GM18951 (cell line): ENCODE results near the gene BLTP2.
"Not testable (repeated sequence)": the region's sequence is repeated elsewhere in the genome, so short reads cannot be mapped to it uniquely, and the experiment has no call there.

Experiments used
- POLR2A ChIP-seq: IDR thresholded peaks from 4 replicates; pipeline ENCODE4 v1.6.1; 2011; ENCODE audit warnings: mild to moderate bottlenecking; ENCODE audit not compliant: insufficient read length, insufficient read depth; ENCODE audit errors: extremely low read depth
- in situ Hi-C: fragments of 300-500 bp; cut with MboI; formaldehyde crosslinking; loops from one replicate; pipeline ENCODE4 v1.12.0; 2022; ENCODE audit warnings: low sequenced_read_pairs, mixed read lengths, inconsistent platforms; ENCODE audit not compliant: unreplicated experiment

BLTP2 gene

DNA sequence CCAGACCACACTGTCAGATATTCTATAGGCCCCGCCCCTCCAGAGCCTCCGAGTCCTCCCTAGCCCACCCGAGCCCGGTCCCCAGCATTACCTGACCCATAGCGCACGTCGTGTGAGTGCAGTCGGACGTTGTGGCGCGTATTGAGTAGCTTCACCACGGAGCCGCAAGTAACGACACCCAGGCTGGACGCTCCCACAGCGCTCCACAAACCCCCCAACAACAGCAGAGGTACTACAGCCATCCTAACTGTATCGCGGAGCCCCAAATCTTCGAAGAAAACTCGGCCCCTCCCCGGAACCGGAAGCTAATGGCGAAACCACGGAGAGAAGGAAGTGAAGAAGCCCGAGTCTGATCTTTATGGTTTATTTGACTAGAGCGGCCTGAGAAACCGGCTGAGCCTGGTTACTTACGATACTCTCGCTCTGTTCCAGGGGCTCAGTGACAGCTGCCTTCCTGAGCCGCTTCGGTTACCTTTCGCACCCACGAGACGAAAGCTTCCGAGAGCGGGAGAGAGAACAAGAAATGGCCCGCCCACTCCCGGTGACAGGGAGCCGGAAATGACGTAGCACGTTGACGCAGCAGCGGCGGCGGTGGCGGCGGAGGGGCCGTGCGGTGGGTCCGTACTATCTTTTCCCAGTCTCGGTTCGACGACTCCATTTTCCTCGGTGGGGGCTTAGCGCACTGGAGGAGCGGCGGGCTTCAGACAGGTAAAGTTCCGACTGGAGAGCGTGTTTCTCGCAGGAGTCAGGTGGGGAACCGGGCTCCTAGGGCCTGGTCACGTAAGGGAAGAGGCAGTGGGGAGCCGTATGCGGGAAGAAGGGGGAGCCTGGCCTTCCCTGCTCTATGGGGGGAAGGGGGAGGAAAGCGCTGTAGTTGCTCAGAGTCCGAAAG, 16.9 kb upstream of the BLTP2 start, which contains the start of the genes SDF2 and SUPT6H:
Gene SDF2, minus strand, starts transcription at position 272 of the 892 bp plus-strand sequence. Its CDS starts 30 bp downstream, at position 242.
Gene SUPT6H, plus strand, starts transcription at position 571 of the 892 bp plus-strand sequence. CDS start 11,197 bp downstream, outside the sequence.
- in situ Hi-C loops = no loop called here
- TF ChIP-seq POLR2A = peak; percentile 88

DNA sequence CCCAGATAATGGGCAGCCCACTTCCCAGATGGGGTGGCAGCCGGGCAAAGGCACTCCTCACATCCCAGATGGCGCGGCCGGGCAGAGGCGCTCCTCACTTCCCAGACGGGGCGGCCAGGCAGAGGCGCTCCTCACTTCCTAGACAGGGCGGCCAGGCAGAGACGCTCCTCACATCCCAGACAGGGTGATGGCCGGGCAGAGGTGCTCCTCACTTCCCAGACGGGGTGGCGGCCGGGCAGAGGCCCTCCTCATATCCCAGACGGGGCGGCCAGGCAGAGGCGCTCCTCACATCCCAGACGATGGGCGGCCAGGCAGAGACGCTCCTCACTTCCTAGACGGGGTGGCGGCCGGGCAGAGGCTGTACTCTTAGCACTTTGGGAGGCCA, 14.5 kb upstream of the BLTP2 start:
- in situ Hi-C loops = not testable (repeated sequence)

DNA sequence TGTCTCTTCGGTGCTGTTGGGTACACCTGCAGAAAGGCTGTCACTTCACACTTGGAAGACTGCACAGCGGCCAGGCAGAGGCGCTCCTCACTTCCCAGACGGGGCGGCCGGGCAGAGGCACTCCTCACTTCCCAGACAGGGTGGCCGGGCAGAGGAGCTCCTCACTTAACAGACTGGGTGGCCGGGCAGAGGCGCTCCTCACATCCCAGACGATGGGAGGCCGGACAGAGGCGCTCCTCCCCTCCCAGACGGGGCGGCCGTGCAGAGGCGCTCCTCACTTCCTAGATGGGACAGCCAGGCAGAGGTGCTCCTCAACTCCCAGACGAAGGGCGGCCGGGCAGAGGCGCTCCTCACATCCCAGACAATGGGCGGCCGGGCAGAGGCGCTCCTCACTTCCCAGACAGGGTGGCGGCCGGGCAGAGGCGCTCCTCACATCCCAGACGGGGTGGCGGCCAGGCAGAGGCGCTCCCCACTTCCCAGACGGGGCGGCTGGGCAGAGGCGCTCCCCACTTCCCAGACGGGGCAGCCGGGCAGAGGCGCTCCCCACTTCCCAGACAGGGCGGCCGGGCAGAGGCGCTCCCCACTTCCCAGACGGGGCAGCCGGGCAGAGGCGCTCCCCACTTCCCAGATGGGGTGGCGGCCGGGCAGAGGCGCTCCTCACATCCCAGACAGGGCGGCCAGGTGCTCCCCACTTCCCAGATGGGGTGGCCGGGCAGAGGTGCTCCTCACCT, 14.0 kb upstream of the BLTP2 start:
- in situ Hi-C loops = not testable (repeated sequence)

DNA sequence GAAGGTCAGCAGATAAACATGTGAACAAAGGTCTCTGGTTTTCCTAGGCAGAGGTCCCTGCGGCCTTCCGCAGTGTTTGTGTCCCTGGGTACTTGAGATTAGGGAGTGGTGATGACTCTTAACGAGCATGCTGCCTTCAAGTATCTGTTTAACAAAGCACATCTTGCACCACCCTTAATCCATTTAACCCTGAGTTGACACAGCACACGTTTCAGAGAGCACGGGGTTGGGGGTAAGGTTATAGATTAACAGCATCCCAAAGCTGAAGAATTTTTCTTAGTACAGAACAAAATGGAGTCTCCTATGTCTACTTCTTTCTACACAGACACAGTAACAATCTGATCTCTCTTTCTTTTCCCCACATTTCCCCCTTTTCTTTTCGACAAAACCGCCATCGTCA, 13.4 kb upstream of the BLTP2 start:
- in situ Hi-C loops = not testable (repeated sequence)

DNA sequence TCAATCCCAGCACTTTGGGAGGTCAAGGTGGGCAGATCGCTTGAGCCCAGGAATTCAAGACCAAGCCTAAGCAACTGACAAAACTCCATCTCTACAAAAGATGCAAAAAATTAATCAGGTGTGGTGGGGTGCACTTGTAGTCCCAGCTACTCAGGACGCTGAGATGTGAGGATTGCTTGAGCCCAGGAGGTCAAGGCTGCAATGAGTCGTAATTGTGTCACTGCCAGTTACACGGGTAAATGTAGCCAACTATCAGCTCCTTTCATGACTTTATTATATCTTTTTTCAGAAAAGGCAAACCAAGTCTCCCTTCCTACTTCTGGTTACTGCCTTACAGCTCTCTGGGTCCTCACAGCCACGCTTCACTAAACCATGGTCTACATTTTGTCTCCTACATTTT, 12.8 kb upstream of the BLTP2 start:
- no peak for TF ChIP-seq POLR2A
- in situ Hi-C loops = no loop called here

DNA sequence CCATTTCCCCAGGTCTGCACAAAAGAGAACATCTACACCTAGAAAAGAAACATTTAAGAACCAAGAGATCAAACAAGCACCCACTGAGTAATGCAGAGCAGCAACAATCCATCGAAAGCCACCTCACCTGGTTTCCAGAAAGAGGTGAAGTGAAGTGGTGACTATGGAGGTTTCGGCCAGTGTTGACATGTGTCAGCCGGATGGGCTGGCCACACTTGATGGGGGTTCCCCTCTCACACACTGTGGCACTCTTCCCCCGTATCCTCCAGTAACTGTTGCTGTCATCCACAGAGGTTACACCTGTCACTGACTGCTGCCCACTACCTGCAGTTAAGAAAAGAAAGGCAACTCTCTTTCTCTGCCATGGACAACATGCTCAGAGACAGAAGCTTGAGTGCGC, 10.2 kb upstream of the BLTP2 start:
- no peak for TF ChIP-seq POLR2A
- in situ Hi-C loops = no loop called here

DNA sequence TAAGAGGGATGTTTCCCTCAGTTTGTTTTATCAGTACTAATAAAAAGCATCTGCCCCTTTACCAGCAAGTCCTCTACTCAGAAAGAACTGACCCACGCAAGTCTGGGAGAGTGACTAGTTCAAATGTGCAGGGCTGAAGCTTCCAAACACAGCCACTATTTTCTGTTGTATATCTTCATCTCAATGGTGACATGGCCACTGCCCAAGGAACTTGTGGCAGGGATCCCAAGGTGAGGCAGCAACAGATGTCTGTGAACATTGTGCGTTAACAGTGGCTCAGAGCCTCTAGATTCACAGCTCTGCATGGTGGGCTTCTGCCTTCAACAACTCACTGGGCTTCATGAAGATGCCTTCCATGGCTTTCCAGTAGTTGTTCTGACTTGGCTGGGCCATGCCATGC, 3.7 kb upstream of the BLTP2 start:
- in situ Hi-C loops = no loop called here
- TF ChIP-seq POLR2A = no peak

DNA sequence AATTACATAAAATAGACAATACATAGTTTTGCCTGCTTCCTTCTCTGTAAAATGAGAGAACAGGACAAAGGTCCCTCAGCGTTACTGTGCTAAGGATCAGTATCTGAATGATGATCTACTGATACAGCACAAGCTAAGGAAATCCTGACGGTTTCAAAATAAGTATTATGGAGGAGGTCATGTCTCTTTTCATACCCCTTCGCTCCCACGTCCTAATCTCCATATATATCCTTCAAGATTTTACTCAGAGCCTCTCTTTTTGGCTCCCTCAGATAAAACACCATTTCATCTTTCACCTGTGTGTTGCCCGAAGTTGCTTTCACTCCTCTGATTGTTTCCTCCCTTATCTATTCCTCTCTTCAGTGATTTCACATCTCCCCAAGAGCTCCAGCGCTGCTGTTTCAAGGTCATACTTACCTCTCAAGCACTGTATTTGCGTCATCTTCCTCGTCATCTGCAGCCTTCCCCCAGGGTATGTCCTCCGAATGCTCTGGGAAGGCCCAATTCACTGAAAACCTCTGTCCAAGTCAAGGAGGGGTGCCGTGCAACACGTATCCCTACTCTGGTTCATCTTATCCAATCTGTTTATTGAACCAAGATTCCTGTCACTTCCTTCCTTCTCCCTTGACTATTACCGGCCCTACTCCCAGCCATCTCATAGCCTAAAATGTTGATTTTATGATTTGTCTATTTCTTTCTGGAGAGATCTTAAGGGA, 1.2 kb upstream of the BLTP2 start:
- no peak for TF ChIP-seq POLR2A
- in situ Hi-C loops = no loop called here

DNA sequence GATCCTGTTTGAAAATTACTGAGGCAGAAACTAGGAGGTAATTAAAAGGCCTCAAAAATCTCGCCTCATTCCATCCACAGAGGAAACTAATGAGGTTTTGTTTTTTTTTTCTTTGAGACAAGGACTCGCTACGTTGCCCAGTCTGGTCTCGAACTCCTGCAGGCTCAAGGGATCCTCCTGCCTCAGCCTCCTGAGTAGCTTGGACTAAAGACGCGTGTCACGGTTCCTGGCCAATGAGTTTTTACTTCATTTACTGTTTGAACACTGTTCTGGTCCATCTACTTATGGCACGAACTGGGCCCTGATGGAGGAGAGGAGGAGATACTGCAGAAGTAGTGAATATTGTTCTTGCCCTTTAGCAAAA, 600 bp upstream of the BLTP2 start:
- in situ Hi-C loops = no loop called here
- no peak for TF ChIP-seq POLR2A

DNA sequence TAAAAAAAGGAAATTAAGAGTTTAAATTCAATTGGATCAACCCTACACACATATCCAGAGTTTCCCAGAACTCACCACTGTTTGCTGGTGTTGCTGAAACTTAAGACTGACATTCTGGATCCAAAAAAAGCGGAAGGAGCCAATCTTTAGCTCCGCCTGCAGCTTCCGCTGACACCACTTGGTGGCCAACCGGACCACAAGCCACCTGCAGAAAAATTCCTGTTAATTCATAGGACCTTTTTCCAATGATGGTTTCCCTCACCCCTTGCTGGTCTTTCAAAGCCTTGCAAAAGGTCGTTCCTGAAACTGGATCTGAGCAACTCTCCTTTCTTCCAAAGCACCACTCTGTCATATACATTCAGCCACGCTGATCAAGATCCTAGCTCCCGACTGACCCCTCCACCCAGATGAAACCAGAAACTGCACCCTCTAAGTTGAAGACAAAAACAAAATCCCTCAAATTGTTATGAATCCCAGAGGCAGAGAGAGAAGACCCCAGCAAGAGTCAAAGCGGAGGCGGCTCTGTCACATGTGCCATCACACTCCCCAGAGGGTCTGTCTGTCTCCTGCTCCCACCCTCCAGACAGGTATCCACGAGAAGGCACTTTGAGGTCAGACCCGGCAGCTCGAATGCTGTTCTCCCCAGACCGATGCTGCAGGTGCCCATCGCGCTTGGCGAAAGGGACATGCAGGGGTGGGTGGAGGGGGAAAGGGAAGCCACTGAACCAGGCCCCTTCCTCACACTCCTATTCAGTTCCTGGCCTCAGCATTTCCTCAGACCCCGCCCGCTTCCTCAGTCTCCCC, 773 bp downstream of the BLTP2 start:
- peak; percentile 29 for TF ChIP-seq POLR2A
- in situ Hi-C loops = no loop called here

DNA sequence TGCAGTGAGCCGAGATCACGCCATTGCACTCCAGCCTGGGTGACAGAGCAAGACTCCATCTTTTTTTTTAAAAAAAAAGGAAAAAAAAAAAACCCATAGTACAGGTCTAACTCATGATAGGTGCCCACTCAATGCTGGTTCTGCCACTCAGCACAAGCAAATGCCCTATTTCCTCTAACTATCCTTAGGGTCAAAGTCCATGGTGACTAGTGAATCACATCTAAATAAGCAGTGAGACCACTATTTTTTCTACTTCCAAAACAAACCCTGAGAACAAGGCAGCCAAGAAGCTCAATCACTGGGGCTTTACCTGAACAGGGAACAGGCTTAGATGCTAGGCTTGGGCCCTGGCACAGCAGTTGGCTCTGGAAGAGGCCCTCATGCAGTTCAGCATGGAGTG, 3.4 kb downstream of the BLTP2 start:
- in situ Hi-C loops = no loop called here
- no peak for TF ChIP-seq POLR2A

DNA sequence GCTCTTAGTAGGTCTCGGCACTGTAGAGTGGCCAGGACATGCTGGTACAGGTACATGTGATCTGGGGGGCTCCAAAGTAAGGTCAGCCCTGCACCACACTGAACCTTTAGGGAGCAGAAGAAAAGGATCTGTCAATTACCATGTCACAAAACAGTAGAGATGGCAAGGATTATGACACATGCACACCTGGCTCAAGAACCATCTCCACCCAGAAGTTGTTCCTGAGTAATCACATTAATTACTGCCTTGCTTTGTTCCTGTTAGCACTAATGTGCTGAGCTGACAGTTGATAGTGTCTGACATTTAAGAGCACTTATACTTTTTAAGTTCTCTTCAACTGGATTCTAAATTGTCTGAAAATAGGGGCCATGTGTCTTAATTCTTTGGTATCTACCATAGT, 9.5 kb downstream of the BLTP2 start:
- in situ Hi-C loops = no loop called here
- no peak for TF ChIP-seq POLR2A
